HG03039 (cell line): ENCODE results near the gene SMIM5.

Experiments used
- ATAC-seq: cut with Tn5 transposase; IDR thresholded peaks from one replicate; pipeline ENCODE4 v1.9.1; 2021; ENCODE audit warnings: mild to moderate bottlenecking, moderate library complexity; ENCODE audit not compliant: unreplicated experiment

The SMIM5 gene

DNA sequence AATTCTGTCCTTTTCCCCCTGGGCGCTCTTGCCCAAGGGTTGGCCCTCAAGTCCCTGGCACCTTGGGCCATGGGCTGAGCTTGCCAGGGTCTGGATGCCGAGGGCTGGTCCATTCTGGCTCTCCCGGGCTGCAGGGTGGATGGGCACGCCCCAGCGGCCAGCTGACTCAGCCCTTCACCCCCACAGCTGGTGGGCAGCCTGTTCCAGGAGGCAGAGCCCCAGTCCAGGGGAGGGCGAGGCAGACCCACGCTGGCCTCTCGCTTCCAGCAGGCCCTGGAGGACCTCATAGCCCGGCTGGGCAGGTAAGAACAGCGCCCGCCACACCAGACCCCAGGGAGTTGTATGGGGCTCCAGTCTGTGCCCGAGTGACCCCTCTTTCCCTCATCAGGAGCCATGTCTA, 30.6 kb upstream of the SMIM5 start:
- no peak for ATAC-seq

GRCh38 chr17:75603123-75603522, 30.1 kb upstream of the SMIM5 start:
- ATAC-seq = no peak

DNA sequence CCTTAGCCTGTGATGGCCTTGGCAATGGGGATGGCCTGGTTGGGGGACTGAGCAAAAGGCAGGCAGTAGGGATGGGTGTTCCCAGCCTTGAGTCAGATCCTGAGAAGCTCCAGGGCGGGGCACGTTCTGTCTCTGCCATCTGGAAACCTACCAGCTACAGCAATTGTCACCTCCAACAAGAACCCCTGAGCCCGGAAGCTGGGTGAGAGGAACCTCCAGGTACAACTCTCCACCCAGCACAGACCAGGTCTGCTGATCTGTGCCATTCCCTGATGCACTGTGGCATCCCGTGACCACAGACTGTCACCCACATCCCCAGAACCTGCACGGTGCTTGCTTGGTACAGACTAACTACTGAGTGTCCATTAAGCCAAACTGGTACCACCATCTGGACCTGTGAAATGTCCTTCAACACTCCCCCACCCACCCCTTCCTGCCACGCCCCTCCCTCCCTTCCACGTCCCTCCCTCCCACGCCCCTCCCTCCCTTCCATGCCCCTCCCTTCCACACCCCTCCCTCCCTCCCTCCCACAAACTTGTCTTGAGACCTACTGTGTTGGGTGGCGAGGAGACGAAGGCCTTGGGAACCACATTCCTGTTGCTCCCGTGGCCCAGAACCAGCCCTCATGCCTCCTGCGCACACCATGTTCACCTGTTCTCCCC, 29.1 kb upstream of the SMIM5 start:
- ATAC-seq = no peak

DNA sequence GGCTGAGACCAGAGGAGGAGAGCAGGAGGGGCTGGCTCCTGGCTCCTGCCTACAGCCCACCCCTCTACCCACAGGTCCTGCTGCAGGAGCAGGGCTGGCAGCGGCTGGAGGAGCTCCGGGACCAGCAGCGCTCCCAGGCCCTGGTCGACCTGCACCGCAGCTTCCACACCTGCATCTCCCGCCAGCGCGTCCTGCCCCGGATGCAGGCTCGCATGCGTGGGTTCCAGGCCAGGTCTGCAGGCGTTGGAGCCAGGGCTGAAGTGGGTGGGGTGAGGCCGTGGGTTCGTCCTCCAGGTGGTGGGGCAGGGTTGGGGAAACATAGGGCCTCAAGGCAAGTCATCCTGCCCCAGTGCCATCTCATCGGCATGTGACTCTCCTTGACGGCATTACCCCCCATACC, 27.4 kb upstream of the SMIM5 start:
- no peak for ATAC-seq

GRCh38 chr17:75607086-75607485, 26.1 kb upstream of the SMIM5 start:
- no peak for ATAC-seq

- no peak for ATAC-seq
These were observed 22.9 kb upstream of the SMIM5 start for GRCh38 chr17:75610103-75610984.

DNA sequence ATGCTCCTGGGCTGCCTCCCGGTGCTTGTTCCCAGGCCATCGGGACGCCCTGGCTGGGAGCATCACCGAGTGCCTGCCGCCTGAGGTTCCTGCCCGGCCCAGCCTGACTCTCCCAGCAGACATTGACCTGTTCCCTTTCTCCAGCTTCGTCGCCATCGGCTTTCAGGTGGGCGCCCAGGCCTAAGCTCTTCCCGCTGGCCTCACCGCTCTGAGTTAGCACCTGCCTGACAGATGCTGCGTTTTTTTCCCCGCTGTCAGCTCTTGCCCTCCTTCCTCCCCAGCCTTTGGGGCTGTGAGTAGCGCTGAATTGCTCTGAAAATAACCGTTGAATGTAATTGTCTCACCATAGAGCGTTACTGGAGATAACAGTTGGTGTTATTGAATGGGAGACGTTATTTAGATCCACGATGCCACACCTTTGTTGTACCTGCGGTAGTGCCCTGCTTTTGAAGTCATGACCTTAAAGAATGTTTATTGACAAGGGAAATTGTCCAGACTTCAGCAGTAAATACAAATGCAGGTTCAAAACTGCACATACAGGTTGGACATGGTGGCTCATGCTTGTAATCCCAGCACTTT, 21.3 kb upstream of the SMIM5 start:
- ATAC-seq = no peak

DNA sequence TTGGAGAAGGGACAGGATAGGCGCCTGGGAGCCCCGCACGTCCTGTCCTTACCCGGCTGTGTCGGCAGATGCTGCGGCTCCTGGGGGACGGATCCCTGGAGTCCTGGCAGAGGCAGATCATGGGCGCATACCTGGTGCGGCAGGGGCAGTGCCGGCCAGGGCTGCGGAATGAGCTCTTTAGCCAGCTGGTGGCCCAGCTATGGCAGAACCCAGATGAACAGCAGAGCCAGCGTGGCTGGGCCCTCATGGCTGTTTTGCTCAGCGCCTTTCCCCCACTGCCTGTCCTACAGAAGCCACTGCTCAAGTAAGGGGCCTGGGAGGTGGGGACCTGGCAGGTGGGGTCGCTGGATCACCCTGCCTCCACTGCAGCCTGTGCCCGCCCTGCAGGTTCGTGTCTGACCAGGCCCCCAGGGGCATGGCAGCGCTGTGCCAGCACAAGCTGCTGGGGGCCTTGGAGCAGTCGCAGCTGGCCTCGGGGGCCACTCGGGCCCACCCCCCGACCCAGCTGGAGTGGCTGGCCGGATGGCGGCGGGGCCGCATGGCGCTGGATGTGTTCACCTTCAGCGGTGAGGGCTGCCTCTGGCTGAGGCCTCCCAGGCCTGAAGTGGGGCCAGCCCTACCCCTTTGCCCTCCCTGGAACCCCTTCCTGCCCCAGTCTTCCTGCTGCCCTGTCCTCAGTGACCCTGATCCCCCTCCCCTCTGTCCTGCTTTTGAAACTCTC, 20.2 kb upstream of the SMIM5 start:
- ATAC-seq = no peak

- ATAC-seq = no peak
These were observed 19.2 kb upstream of the SMIM5 start for GRCh38 chr17:75614006-75614405.

- no peak for ATAC-seq
These were observed 18.5 kb upstream of the SMIM5 start for GRCh38 chr17:75614556-75615270.

DNA sequence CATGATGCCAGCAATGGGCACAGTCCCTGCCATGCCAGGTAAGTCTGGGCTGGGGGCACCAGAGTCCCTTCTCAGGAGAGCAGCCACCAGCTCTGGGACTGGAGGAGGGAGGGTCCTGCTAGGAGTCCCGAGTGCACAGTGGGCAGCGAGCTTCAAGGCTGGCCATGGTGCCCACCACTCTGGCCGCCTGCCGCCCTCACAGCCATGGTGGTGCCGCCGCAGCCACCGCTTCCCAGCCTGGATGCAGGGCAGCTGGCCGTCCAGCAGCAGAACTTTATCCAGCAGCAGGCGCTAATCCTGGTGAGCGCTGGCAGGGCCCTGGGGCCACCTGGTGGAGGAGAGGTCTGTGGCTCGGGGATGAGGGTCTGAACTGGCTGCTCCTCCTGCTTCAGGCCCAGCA, 17.9 kb upstream of the SMIM5 start:
- ATAC-seq = no peak

- ATAC-seq = no peak
These were observed 16.6 kb upstream of the SMIM5 start for GRCh38 chr17:75616521-75617122.

- no peak for ATAC-seq
These were observed 16.0 kb upstream of the SMIM5 start for GRCh38 chr17:75617218-75617617.

GRCh38 chr17:75617675-75618074, 15.6 kb upstream of the SMIM5 start:
- ATAC-seq = no peak

- ATAC-seq = no peak
These were observed 13.5 kb upstream of the SMIM5 start for GRCh38 chr17:75619506-75620431.

DNA sequence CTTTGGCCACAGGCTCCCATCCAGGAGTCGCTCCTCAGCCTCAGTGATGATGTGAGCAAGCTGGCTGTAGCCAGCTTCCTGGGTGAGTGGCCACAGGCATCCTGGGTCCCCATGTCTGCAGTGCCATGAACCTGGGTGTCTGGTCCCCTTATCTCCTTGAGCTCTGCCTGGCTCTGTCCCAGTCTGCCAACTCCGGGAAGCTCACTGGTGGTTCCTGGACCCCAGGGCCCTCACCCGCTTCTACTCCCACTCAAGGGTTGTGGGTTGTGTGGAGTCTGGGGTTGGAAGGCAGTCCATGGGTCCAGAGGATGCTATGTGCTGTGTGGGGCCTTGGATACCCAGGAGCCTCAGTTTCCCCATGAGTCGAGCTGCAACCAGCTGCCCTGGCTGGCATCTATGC, 11.7 kb upstream of the SMIM5 start:
- ATAC-seq = no peak

- ATAC-seq = no peak
These were observed 11.2 kb upstream of the SMIM5 start for GRCh38 chr17:75622076-75622475.

GRCh38 chr17:75622771-75623273, 10.4 kb upstream of the SMIM5 start:
- ATAC-seq = no peak

DNA sequence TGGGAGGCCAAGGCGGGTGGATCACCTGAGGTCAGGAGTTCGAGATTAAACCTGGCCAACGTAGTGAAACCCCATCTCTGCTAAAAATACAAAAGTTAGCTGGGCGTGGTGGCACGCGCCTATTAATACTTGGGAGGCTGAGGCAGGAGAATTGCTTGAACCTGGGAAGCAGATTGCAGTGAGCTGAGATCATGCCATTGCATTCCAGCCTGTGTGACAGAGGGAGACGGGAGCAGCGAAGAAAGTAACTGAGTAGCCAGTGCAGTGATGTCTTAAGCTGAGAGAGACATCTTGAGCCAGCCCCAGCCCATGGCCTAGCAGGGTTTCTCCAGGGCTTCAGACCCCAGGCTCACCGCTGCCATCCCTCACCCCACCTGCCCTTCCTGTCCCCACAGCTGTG, 9.8 kb upstream of the SMIM5 start:
- no peak for ATAC-seq
